NCI-H146 treated with DMSO at 0.1 percent for 48 hours (cell line): ENCODE measurements around the gene ANKLE2.
A peak's percentile ranks its signal among the peaks of the same experiment; 100 is the strongest.
"Not testable (repeated sequence)": the region's sequence is repeated elsewhere in the genome, so short reads cannot be mapped to it uniquely, and the experiment has no call there.

Experiments used
- DNase-seq: peaks from one replicate; lab custom pipeline; 2025; ENCODE audit not compliant: unreplicated experiment; lab: John Stamatoyannopoulos, UW

Gene ANKLE2

DNA sequence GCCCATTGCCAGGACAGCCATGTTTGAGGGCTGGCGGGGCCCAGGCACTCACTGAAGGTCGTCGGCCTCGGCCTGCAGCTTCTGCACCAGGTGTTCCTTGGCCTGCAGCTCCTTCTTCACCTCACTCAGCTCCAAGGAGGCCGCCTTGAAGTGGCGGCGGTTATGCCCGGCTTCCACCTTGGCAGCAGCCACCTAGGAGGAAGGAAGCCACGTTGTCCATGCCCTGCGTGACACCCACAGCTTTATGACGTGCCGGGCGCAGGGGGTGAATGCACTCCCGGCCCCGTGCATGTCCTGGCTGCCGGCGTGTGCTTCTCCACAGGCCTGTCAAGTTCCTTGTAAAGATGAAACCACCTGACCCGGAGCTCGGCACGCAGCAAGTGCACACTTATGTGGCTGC is 16.0 kb upstream of the ANKLE2 start:
- no peak for DNase-seq

DNA sequence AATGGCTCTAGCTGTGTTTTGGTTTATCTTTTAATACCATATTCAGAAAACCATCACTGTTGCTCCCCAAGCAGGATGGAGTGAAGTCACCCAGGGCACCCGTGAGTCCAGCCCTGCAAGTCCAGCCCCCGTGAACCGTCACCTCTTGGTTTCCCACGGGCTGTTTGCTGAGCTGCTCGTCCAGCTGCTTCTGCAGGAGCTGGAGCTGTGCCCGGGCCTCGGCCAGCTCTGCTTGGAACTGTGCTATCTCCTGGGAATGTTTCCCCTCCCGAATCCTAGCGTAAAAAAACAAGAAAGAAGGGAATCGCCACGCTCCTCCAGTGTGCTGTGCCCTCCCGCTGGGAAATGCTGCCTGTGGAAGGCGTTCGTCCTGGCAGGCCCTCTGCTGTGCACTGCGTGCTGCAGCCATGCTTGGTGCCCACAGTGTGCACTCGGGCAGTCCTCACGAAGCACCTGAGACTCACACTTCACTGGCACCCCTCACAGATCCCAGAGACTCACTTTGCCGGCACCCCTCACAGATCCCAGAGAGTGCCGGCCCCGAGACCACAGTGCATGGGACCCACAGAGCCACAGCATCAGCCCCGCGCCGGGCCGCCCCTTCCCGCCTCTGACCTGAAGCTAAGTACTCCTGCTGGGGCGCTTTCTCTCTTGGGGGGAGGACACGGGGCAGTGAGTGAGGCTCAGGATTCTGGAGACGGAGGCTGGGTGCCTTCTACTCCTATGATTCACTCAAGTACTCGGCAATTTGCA is 15.4 kb upstream of the ANKLE2 start:
- DNase-seq: no peak

GRCh38 chr12:132776230-132776625 is 14.6 kb upstream of the ANKLE2 start:
- DNase-seq: not testable (repeated sequence)

DNA sequence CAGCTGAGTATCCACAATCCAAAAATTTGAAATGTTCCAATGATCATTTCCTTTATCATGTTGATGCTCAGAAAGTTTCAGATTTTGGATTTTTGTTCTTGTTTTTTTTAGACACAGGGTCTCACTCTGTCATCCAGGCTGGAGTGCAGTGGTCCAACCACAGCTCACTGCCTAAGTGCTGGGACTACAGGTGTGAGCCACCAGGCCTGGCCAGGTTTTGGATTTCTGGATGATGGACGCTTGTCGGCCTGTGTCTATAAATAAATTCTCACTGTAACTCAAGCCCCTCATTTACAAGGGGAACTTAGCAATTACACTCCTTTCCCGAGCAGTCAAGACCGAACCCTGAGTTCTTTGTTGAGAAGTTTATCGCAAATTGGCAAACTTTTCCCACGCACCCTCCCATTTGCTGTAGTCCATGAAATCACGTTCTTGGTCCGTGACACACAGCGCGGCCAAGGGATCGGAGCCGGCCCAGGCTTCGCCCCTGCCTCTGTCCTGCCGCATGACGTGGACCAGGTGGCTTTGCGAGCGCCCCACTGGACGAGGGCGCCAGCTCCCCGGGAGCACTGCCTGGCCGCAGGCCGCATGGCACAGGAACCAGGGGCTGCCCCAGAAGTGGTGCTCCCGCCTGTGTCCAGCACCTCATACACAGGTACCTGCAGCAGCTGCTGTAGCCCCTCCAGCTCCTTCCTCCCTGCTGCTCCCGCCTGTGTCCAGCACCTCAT is 14.0 kb upstream of the ANKLE2 start:
- DNase-seq: no peak

DNA sequence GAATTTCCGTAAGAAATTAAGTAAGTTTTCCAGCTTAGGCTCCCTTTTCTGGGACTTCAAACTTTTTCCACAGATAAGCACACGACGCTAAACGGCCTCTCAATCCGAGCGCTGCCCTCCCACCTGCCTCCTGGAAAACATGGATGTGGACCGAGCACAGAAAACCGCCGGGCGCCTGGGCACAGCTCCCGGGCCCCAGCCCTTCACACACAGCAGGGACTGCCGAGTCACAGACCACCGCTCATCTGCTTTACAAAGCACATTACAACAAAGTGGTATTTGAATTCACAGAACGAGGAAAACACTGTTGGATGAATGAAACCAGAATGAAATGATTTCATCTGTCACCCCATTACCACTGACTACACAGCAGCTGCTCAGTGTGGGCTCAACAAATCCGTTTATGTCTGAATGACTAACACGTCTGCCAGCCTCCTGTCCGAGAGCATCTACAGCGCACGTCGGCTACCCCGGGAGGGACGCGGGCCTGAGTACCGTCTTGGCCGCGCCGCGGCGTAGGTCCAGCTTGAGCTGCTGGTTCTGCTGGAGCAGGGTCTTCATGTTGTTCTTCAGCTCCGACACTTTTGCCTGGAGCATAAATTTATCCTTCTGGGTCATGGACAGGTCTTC is 13.1 kb upstream of the ANKLE2 start:
- DNase-seq: no peak

GRCh38 chr12:132774159-132774558 is 12.5 kb upstream of the ANKLE2 start:
- no peak for DNase-seq

- no peak for DNase-seq
These were observed 11.7 kb upstream of the ANKLE2 start for GRCh38 chr12:132773077-132773955.

DNA sequence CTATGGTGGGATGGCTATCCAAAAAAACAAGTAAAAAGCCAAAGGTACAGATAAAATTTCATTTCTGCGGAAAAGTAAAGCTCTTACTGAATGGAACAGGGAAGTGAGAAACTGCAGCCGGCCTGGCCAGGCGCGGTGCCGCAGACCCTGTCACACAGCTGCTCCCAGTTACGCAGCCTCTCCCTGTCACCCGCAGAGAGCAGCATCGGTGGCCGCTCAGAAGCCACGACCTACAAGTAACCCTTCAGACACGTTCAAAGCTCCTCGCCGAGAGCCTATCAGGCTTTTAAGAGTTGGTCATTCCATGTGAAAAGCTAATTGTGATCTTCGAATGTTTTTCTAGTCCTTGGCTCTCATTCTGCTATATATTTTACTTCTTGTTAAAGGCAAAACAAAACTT is 11.0 kb upstream of the ANKLE2 start:
- DNase-seq: no peak

DNA sequence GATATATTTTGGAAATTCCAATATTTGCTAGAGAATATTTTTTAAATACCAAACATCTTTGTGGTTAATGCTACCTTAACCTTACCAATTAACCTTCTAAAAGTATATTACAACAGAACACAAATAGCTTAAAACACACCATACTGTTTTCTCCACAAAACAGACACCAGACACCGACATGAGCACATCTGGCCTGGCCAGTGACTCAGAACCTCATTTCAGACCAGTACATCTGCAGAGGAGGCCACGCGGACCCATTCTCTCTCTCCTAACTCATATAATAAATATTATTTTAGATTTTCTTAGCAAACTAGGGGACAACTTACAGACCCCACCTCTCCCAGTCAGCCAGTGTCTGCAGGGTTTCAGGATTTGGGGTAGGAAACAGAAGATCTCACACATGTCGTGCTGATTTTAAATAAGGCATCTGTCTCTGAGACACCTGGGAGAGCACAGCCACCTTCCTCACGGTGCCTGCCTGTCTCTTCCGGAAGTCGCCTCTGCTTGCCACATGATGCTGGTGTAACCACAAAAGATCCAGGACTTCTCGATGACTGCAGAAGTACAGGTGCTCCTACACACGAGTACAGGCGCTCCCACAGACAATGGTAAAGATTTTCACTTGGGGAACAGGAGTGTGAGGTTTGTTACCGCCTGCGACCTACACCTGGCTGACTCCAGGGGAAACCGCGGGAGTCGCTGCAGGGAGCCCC is 9.7 kb upstream of the ANKLE2 start:
- DNase-seq: no peak

GRCh38 chr12:132766380-132767085 is 4.9 kb upstream of the ANKLE2 start:
- DNase-seq: no peak

DNA sequence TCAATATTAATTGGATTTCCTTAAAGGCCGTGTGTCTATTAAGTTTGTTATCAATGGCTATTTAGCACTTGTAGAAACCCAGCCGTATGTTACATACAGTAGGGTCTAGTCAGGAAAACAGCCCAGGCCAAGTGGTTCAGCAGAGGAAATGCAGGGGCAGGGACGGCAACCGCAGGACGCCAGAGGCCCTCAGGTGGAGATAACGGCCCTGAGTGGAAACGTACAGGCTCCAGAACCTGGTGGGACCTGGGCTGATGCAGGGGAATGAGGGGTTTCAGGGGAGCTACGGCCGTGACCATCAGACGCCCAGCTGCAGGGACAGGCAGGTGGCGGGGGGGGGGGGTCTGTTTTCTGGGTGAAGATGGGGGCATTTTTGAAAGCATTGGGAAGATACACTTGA is 3.7 kb upstream of the ANKLE2 start:
- no peak for DNase-seq

DNA sequence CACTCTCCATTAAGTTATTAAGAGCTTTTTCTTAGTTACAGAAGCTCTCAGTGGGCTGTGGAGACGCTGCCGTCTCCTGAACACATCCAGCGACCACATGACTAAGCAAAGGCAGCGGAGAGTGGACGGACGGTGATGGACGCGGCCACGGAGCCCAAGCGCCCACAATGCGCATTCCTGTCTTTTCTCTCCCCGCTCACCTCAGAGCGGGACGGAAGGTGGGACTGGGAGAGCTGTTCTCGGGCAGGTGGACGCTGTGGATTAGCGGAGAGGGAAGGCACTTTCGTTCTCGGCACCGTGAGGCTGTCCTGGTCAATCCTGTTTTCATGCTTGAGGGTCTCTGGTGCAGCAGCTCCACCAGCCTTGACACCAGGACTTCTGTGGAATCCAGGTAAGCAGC is 2.6 kb upstream of the ANKLE2 start:
- no peak for DNase-seq

DNA sequence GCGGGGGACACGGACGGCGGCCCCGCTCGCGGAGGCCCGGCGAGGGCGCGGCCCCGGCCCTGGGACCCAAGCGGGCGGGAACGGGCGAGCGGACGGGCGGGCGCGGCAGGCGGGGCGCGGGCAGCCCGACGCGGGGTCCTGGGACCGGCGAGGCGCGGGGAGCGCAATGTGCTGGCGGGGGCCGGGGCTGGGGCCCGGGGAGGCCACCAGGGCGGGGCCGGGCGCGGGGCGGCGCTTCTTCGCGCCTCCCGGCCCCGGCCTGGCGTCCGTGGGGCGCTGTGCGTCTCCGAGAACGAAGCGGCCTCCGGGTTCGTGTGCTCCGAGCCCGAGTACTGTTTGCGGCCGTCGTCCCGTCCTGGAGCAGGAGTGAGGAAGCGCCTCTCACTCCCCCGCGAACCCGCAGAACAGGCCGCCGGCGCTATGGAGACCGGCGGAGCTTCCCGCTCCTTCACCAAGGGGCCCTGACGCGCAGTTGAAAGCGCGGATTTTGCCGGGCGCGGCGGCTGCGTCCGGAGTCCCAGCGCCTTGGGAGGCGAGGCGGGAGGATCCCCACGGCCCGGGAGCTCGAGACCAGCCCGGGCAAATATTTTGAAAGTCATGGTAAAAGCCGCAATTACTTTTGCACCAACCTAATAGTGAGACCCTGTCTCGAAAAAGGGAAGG is 420 bp upstream of the ANKLE2 start:
- peak; percentile 50 for DNase-seq

GRCh38 chr12:132759359-132759758 is 2.3 kb downstream of the ANKLE2 start:
- no peak for DNase-seq

- not testable (repeated sequence) for DNase-seq
These were observed 2.8 kb downstream of the ANKLE2 start for GRCh38 chr12:132758825-132759224.

DNA sequence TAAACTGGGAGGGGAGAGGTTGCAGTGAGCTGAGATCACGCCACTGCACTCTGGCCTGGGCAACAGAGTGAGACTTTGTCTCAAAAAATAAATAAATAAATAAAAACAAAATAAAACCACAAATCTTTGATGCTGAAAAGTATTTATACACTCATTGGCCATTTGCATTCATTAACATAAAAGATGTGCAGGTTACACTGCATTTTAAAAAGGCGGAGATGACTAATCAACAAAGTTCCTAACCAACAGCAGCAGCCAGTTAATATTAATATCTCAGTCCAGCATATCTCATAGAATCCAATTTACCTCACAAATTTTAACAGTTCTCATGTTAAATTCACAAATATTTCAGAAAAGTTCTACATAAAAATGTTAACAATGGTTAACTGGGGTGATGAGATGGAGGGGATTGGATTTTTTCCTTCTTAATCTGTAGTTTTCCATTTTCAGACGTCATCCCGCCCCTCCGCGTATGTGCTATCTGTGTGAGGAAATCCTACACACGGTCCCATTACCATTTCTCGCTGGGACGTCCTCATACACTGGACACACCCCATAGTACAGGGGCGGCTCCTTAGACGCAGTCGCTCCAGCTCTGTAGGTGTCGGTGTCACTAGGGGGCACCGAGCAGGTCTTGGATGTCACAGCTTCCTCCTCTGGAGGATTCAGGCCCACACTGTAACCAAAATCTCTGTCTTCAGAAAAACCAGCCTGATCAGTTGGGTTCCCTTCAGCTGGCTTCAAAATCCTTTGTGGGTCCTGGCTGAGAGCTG is 7.3 kb downstream of the ANKLE2 start:
- no peak for DNase-seq

GRCh38 chr12:132753670-132754069 is 8.0 kb downstream of the ANKLE2 start:
- not testable (repeated sequence) for DNase-seq

DNA sequence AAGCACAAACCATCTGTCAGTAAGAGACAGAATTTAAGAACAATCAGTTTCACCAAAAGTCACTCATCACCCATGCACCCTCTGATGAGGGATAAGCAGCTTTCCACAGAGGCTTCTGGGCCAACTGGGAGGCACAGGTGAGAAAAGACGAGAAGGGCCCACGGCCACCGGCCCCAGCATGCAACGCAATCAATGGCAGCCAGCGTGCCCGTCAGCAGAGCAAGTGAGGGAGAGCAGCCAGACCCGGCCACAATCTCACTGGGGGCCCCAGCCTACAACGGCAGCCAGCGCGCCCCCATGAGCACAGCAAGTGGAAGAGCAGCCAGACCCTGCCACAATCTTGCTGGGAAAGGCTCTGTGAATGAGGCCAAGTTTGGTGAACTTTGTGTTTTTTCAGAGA is 13.3 kb downstream of the ANKLE2 start:
- no peak for DNase-seq

- no peak for DNase-seq
These were observed 13.7 kb downstream of the ANKLE2 start for GRCh38 chr12:132747896-132748295.
